Cardiac septum (tissue), 1 donor: ENCODE measurements around the gene CXCL6. TPM values are rescaled to one million over a fixed set of nuclear protein-coding genes. Genes with fewer than 3 reads are reported as not detected.

Source experiments
- DNase-seq: peaks from one replicate; pipeline ENCODE4 v3.0.0-alpha.2; 2020; ENCODE audit warnings: low spot score
- intact Hi-C: fragments of 100-400 bp; cut with DNase I; formaldehyde crosslinking; loops from one replicate; pipeline ENCODE4 v1.14.0; 2022
- total RNA-seq: library from RNA; stranded (reverse); fragmentation: NEBNext Ultra II Directional; extraction: Animal tissue kit (Norgen Biotek cat#: 25700); gene quantifications from one replicate; pipeline ENCODE4 v1.2.1, GENCODE V29; 2021
- donor health status: DM: no; HTN: no; CAD: no.

The CXCL6 gene
- total RNA-seq, 1 donor from 2014 or later, result 0.22 TPM

- no peak for DNase-seq
- intact Hi-C loops, result no loop called here
These were observed 28.5 kb downstream of the CXCL6 start for GRCh38 chr4:73864961-73865360.

- no peak for DNase-seq
- intact Hi-C loops, result no loop called here
These were observed 29.1 kb downstream of the CXCL6 start for GRCh38 chr4:73865431-73866096.

GRCh38 chr4:73866246-73866645, 29.8 kb downstream of the CXCL6 start:
- DNase-seq, result no peak
- intact Hi-C loops, result no loop called here

GRCh38 chr4:73867783-73868182, 31.3 kb downstream of the CXCL6 start:
- no peak for DNase-seq

GRCh38 chr4:73868206-73869129, 32.0 kb downstream of the CXCL6 start:
- intact Hi-C loops, result no loop called here
- DNase-seq, result no peak

More at GRCh38 chr4:73867783-73868182, 31.3 kb downstream of the CXCL6 start:
- intact Hi-C loops, result no loop called here

- DNase-seq, result peak; percentile 75
- intact Hi-C loops, result no loop called here
These were observed 32.9 kb downstream of the CXCL6 start, which contains the start of gene CXCL1 for GRCh38 chr4:73869130-73870055. Gene CXCL1, plus strand, starts transcription at chr4:73869393. Its CDS starts 78 bp downstream, at chr4:73869471.

- intact Hi-C loops, result no loop called here
- peak; percentile 77 for DNase-seq
These were observed 33.8 kb downstream of the CXCL6 start for GRCh38 chr4:73870260-73870659.

- DNase-seq, result no peak
- intact Hi-C loops, result no loop called here
These were observed 34.3 kb downstream of the CXCL6 start for GRCh38 chr4:73870768-73871167.

- no peak for DNase-seq
- intact Hi-C loops, result no loop called here
These were observed 35.2 kb downstream of the CXCL6 start for GRCh38 chr4:73871511-73872310.

GRCh38 chr4:73872316-73873108, 36.0 kb downstream of the CXCL6 start:
- no peak for DNase-seq
- intact Hi-C loops, result no loop called here

- intact Hi-C loops, result no loop called here
- no peak for DNase-seq
These were observed 37.9 kb downstream of the CXCL6 start for GRCh38 chr4:73874386-73874785.

GRCh38 chr4:73875401-73875800, 38.9 kb downstream of the CXCL6 start:
- no peak for DNase-seq
- intact Hi-C loops, result no loop called here

- DNase-seq, result no peak
- intact Hi-C loops, result no loop called here
These were observed 46.8 kb downstream of the CXCL6 start for GRCh38 chr4:73883306-73883705.

- DNase-seq, result no peak
- intact Hi-C loops, result no loop called here
These were observed 49.2 kb downstream of the CXCL6 start for GRCh38 chr4:73885574-73886267.
